Tibial nerve (tissue), 4 donors: ENCODE results near the gene PANK4. TPM values are rescaled to one million over a fixed set of nuclear protein-coding genes. Genes with fewer than 3 reads are reported as not detected.

ENCODE experiments used
- DNase-seq, 2 donors: peaks; one replicate each; pipeline ENCODE4 v3.0.0-alpha.2; 2019; ENCODE audit warnings: low spot score in 2 of 2
- H3K27ac ChIP-seq, 4 donors: fragments of 200-600 bp; sonication (generic) in 3 of 4; one replicate each; pipeline ENCODE4 v1.5.1; 2017 to 2019; ENCODE audit warnings: mild to moderate bottlenecking in 1 of 4
- H3K27me3 ChIP-seq, 2 donors: fragments of 200-600 bp; sonication (generic) in 1 of 2; one replicate each; pipeline versions ENCODE4 v1.5.1 to v1.6.0; 2017 to 2019
- H3K36me3 ChIP-seq, 3 donors: fragments of 200-600 bp; sonication (generic); one replicate each; pipeline ENCODE4 v1.5.1; 2018 to 2019
- H3K4me1 ChIP-seq, 4 donors: fragments of 200-600 bp; sonication (generic) in 3 of 4; one replicate each; pipeline ENCODE4 v1.5.1; 2017 to 2019
- H3K4me3 ChIP-seq, 4 donors: fragments of 200-600 bp; sonication (generic) in 3 of 4; one replicate each; pipeline ENCODE4 v1.5.1; 2017 to 2019; ENCODE audit warnings: mild to moderate bottlenecking in 1 of 4, moderate library complexity in 1 of 4
- H3K9me3 ChIP-seq, 4 donors: fragments of 200-600 bp; sonication (generic) in 3 of 4; one replicate each; pipeline ENCODE4 v1.5.1; 2017 to 2019
- CTCF ChIP-seq, 5 experiments: fragments of 200-600 bp in 3 of 5; fragments of 450-650 bp in 2 of 5; sonication (generic) in 3 of 5; IDR thresholded peaks; one replicate each; pipeline ENCODE4 v1.5.1; 2016 to 2019; ENCODE audit warnings: antibody characterized with exemption in 5 of 5, mild to moderate bottlenecking in 3 of 5, moderate library complexity in 2 of 5
- EP300 ChIP-seq, 2 donors: sonication (generic); formaldehyde crosslinking; IDR thresholded peaks; one replicate each; pipeline ENCODE4 v1.6.1; 2017; ENCODE audit warnings: antibody characterized with exemption in 2 of 2, mild to moderate bottlenecking in 1 of 2
- POLR2A ChIP-seq, 2 donors: fragments of 450-650 bp; IDR thresholded peaks; one replicate each; pipeline ENCODE4 v1.6.1; 2017; ENCODE audit warnings: antibody characterized with exemption in 2 of 2, mild to moderate bottlenecking in 2 of 2, moderate library complexity in 2 of 2
- WGBS, 2 donors: methylation state at CpG; one replicate each; pipeline ENCODE4 v1.1.5; 2018; 5-methylcytosine and 5-hydroxymethylcytosine counted together
- total RNA-seq, 4 donors: library from RNA; depleted of rRNA; stranded (reverse); fragments of >200 nt; gene quantifications; one replicate each; pipeline ENCODE4 v1.1.0, GENCODE V29; 2016

PANK4 gene
- total RNA-seq, 4 donors from 2014 or later = 14.2 to 50.0 (median 38.1) TPM

GRCh38 chr1:2468540-2468939, 57.9 kb downstream of the PANK4 start:
- Histone ChIP-seq H3K27ac (no peak overlapping the region), H3K4me3 (no peak overlapping the region), H3K27me3 (peaks cover 0 to 92% of the 10 kb centered on the region in 2 donors), H3K9me3 (no peaks in the 10 kb centered on the region), H3K4me1 (peaks cover 0 to 9% (median 0%) of the 10 kb centered on the region in 4 donors), H3K36me3 (no peaks in the 10 kb centered on the region)
- 47% methylated on average over 8 of the region's 10 CpGs for WGBS, 2 donors
- no peak for DNase-seq
- no peak for TF ChIP-seq POLR2A (IDR thresholded peaks at IDR 0.05)
- no peak for TF ChIP-seq EP300 (IDR thresholded peaks at IDR 0.05)
- no peak for TF ChIP-seq CTCF (IDR thresholded peaks at IDR 0.05)

GRCh38 chr1:2468041-2468472, 58.3 kb downstream of the PANK4 start:
- H3K27me3 ChIP-seq = peaks cover 0 to 93% of the 10 kb centered on the region in 2 donors
- no peaks in the 10 kb centered on the region for H3K9me3 ChIP-seq
- H3K4me1 ChIP-seq = peaks cover 0 to 9% (median 0%) of the 10 kb centered on the region in 4 donors
- no peak for DNase-seq
- TF ChIP-seq CTCF (IDR thresholded peaks at IDR 0.05) (no peak), POLR2A (IDR thresholded peaks at IDR 0.05) (no peak)
- no peak overlapping the region for H3K27ac ChIP-seq
- H3K4me3 ChIP-seq = no peak overlapping the region
- 13 to 33% methylated on average over 11 of the region's 14 CpGs for WGBS, 2 donors
- no peaks in the 10 kb centered on the region for H3K36me3 ChIP-seq

- H3K4me1 ChIP-seq = peaks cover 0 to 9% (median 0%) of the 10 kb centered on the region in 4 donors
- H3K9me3 ChIP-seq = no peaks in the 10 kb centered on the region
- WGBS, 2 donors = 0 to 5% methylated on average over 5 to 13 of the region's 30 CpGs
- peaks cover 0 to 97% of the 10 kb centered on the region in 2 donors for H3K27me3 ChIP-seq
- DNase-seq = no peak
- TF ChIP-seq EP300 (IDR thresholded peaks at IDR 0.05) = no peak
- no peaks in the 10 kb centered on the region for H3K36me3 ChIP-seq
- H3K4me3 ChIP-seq = no peak overlapping the region
- no peak overlapping the region for H3K27ac ChIP-seq
Measured at GRCh38 chr1:2466958-2467554, 59.3 kb downstream of the PANK4 start.

GRCh38 chr1:2466270-2466665, 60.1 kb downstream of the PANK4 start:
- TF ChIP-seq EP300 (IDR thresholded peaks at IDR 0.05) (no peak), CTCF (IDR thresholded peaks at IDR 0.05) (no peak), POLR2A (IDR thresholded peaks at IDR 0.05) (no peak)
- Histone ChIP-seq H3K27me3 (peaks cover 0 to 96% of the 10 kb centered on the region in 2 donors), H3K4me3 (no peak overlapping the region), H3K9me3 (no peaks in the 10 kb centered on the region), H3K4me1 (peaks cover 0 to 9% (median 0%) of the 10 kb centered on the region in 4 donors), H3K36me3 (no peaks in the 10 kb centered on the region), H3K27ac (no peak overlapping the region)
- WGBS, 2 donors = 55 to 72% methylated on average over 7 to 10 of the region's 12 CpGs
- DNase-seq = no peak

GRCh38 chr1:2465371-2466269, 60.8 kb downstream of the PANK4 start:
- no peak overlapping the region for H3K4me3 ChIP-seq
- no peaks in the 10 kb centered on the region for H3K36me3 ChIP-seq
- WGBS, 2 donors = 72 to 74% methylated on average over 32 of the region's 33 CpGs
- peaks cover 0 to 96% of the 10 kb centered on the region in 2 donors for H3K27me3 ChIP-seq
- no peak for DNase-seq
- no peaks in the 10 kb centered on the region for H3K9me3 ChIP-seq
- H3K27ac ChIP-seq = no peak overlapping the region
- TF ChIP-seq POLR2A (IDR thresholded peaks at IDR 0.05) (no peak), EP300 (IDR thresholded peaks at IDR 0.05) (no peak), CTCF (IDR thresholded peaks at IDR 0.05) (no peak)
- peaks cover 0 to 9% (median 0%) of the 10 kb centered on the region in 4 donors for H3K4me1 ChIP-seq
